Endothelial cell of umbilical vein (primary cell): ENCODE measurements around the gene KIAA1549.

ENCODE experiments used
- FOS ChIP-seq: IDR thresholded peaks from 2 replicates; pipeline ENCODE4 v1.6.1; 2011; ENCODE audit warnings: mild to moderate bottlenecking, low read length, moderate library complexity, borderline replicate concordance; ENCODE audit not compliant: insufficient read depth
- GATA2 ChIP-seq: IDR thresholded peaks from 2 replicates; pipeline ENCODE4 v1.7.0; 2011; ENCODE audit warnings: low read depth, mild to moderate bottlenecking, moderate library complexity, mixed read lengths, low read length; ENCODE audit not compliant: insufficient read length, insufficient read depth
- JUN ChIP-seq: IDR thresholded peaks from 2 replicates; pipeline ENCODE4 v1.6.1; 2011; ENCODE audit warnings: borderline replicate concordance, low read depth; ENCODE audit not compliant: insufficient read length, insufficient read depth
- MYC ChIP-seq: IDR thresholded peaks from one replicate; pipeline ENCODE4 v1.6.1; 2011; ENCODE audit warnings: mild to moderate bottlenecking, low read depth, low read length
- POLR2A ChIP-seq: IDR thresholded peaks from 2 replicates; pipeline ENCODE4 v1.6.1; 2012; ENCODE audit warnings: low read depth, mild to moderate bottlenecking, control low read depth, low read length
- POLR2AphosphoS5 ChIP-seq: IDR thresholded peaks from 2 replicates; pipeline ENCODE4 v1.6.1; 2012; ENCODE audit warnings: low read depth, mild to moderate bottlenecking, control low read depth, low read length, moderate library complexity; ENCODE audit not compliant: insufficient read depth
- TF ChIP-seq, protein P1 (sequence below), 2 donors: IDR thresholded peaks; 1 replicate in 1 of 2; 2 replicates in 1 of 2; pipeline ENCODE4 v1.5.1; 2011; ENCODE audit warnings: low read length in 2 of 2, mild to moderate bottlenecking in 2 of 2, moderate library complexity in 2 of 2, control low read depth in 1 of 2, inconsistent platforms in 1 of 2, low read depth in 1 of 2; ENCODE audit not compliant: insufficient read depth in 1 of 2; ENCODE audit errors: extremely low read depth in 1 of 2
- TF ChIP-seq, protein P2 (sequence below): IDR thresholded peaks from 2 replicates; pipeline ENCODE4 v1.6.1; 2011; ENCODE audit not compliant: insufficient read depth, insufficient read length

DNA sequence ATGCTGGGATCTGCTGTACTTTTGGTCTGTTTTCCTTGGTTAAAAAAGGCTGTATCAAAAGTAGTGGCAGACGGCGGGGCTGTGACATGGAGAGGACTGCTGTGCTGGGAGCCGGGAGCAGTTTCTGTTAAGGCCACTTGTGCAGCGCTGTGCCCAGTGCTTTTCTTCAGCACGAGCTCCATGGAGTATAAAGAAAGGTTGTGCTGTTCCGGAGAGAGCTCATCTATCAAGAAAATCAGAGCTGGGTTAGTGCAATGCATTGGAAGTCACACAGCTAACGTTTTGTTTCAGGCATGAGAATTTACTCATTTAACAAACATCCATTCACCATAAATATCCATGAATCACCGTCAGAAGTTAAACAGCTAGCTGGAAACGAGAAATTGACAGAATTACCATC, 62.0 kb downstream of the KIAA1549 start:
- TF ChIP-seq POLR2AphosphoS5 (no peak), POLR2A (no peak), FOS (no peak), GATA2 (no peak), MYC (no peak), JUN (no peak)
- TF ChIP-seq, protein P1, sequence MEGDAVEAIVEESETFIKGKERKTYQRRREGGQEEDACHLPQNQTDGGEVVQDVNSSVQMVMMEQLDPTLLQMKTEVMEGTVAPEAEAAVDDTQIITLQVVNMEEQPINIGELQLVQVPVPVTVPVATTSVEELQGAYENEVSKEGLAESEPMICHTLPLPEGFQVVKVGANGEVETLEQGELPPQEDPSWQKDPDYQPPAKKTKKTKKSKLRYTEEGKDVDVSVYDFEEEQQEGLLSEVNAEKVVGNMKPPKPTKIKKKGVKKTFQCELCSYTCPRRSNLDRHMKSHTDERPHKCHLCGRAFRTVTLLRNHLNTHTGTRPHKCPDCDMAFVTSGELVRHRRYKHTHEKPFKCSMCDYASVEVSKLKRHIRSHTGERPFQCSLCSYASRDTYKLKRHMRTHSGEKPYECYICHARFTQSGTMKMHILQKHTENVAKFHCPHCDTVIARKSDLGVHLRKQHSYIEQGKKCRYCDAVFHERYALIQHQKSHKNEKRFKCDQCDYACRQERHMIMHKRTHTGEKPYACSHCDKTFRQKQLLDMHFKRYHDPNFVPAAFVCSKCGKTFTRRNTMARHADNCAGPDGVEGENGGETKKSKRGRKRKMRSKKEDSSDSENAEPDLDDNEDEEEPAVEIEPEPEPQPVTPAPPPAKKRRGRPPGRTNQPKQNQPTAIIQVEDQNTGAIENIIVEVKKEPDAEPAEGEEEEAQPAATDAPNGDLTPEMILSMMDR (IDR thresholded peaks at IDR 0.05; ENCODE audit: extremely low read depth in 1 of 2, insufficient read depth in 1 of 2, low read depth in 1 of 2, low read length in 2 of 2), result no peak
- TF ChIP-seq, protein P2, sequence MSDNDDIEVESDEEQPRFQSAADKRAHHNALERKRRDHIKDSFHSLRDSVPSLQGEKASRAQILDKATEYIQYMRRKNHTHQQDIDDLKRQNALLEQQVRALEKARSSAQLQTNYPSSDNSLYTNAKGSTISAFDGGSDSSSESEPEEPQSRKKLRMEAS, result no peak
